Parathyroid adenoma (tissue), 2 donors: ENCODE data around the gene BAZ2B.
"Not testable (repeated sequence)": the region's sequence is repeated elsewhere in the genome, so short reads cannot be mapped to it uniquely, and the experiment has no call there.

Experiments
- H2AFZ ChIP-seq: fragments of 300-600 bp; sonication (generic); one replicate; pipeline ENCODE4 v1.7.0; 2017; ENCODE audit warnings: antibody characterized with exemption, mild to moderate bottlenecking
- H3K27ac ChIP-seq: fragments of 300-600 bp; sonication (generic); one replicate; pipeline ENCODE4 v1.7.0; 2017
- H3K27me3 ChIP-seq: fragments of 300-600 bp; sonication (generic); one replicate; pipeline ENCODE4 v1.7.0; 2017; ENCODE audit warnings: low read length; ENCODE audit not compliant: control insufficient read depth, insufficient read depth
- H3K36me3 ChIP-seq: fragments of 300-600 bp; sonication (generic); one replicate; pipeline ENCODE4 v1.7.0; 2017; ENCODE audit warnings: low read length; ENCODE audit not compliant: control insufficient read depth, insufficient read depth
- H3K4me1 ChIP-seq: fragments of 300-600 bp; sonication (generic); one replicate; pipeline ENCODE4 v1.7.0; 2017; ENCODE audit warnings: control low read depth
- H3K4me2 ChIP-seq: fragments of 300-600 bp; sonication (generic); one replicate; pipeline ENCODE4 v1.7.0; 2017; ENCODE audit warnings: low read length
- H3K4me3 ChIP-seq: fragments of 300-600 bp; sonication (generic); one replicate; pipeline ENCODE4 v1.7.0; 2017; ENCODE audit warnings: low read depth, low read length
- H3K79me2 ChIP-seq: fragments of 300-600 bp; sonication (generic); one replicate; pipeline ENCODE4 v1.7.0; 2017; ENCODE audit warnings: control low read depth
- H3K9ac ChIP-seq: fragments of 300-600 bp; sonication (generic); one replicate; pipeline ENCODE4 v1.7.0; 2017; ENCODE audit warnings: mild to moderate bottlenecking
- H3K9me3 ChIP-seq: fragments of 300-600 bp; sonication (generic); one replicate; pipeline ENCODE4 v1.7.0; 2017; ENCODE audit warnings: low read length; ENCODE audit not compliant: control insufficient read depth
- CTCF ChIP-seq: fragments of 300-600 bp; sonication (generic); IDR thresholded peaks from one replicate; pipeline ENCODE4 v1.7.0; 2017; ENCODE audit warnings: antibody characterized with exemption, mild to moderate bottlenecking
- donor health status: primary hyperparathyroidism.

BAZ2B gene

DNA sequence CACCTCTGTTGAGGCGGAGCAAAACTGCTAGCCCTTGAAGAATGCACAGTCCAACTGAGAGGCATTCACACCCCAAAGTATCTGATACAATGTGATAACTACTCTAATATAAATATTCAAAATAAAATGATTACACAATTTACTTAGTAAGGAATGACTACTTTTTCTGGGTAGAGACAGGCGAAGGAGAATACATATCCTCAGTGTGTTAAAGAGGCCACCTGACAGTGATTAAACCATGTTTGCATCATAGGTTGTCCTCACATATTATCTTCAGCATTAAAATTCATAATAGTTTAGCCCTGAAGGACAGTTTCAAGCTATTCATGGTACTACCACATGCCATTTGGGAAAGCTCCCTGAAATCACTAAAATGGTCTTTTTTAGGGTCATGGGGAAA, 16.9 kb upstream of the BAZ2B start:
- Histone ChIP-seq H3K9ac (no peak overlapping the region), H3K4me1 (no peaks in the 10 kb centered on the region), H3K27ac (no peak overlapping the region), H3K36me3 (no peaks in the 10 kb centered on the region), H3K27me3 (no peaks in the 10 kb centered on the region), H2AFZ (no peak overlapping the region), H3K79me2 (no peaks in the 10 kb centered on the region), H3K9me3 (no peaks in the 10 kb centered on the region), H3K4me3 (no peak overlapping the region), H3K4me2 (no peak overlapping the region)
- no peak for TF ChIP-seq CTCF

DNA sequence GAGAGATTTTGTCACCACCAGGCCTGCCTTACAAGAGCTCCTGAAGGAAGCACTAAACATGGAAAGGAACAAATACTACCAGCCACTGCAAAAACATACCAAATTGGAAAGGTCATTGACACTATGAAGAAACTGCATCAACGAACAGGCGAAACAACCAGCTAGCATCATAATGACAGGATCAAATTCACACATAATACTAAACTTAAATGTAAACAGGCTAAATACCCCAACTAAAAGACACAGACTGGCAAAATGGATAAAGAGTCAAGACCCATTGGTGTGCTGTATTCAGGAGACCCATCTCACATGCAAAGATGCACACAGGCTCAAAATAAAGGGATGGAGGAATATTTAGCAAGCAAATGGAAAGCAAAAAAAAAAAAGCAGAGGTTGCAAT, 9.3 kb upstream of the BAZ2B start:
- H3K27me3 ChIP-seq, H3K36me3 ChIP-seq, H3K9me3 ChIP-seq, H3K4me2 ChIP-seq, H3K79me2 ChIP-seq, H3K4me1 ChIP-seq, H3K4me3 ChIP-seq, H3K9ac ChIP-seq, H2AFZ ChIP-seq, H3K27ac ChIP-seq: not testable (repeated sequence)

GRCh38 chr2:159623436-159623835, 7.1 kb upstream of the BAZ2B start:
- Histone ChIP-seq H3K4me2 (no peak overlapping the region), H3K9ac (no peak overlapping the region), H3K9me3 (no peaks in the 10 kb centered on the region), H3K4me3 (no peak overlapping the region), H3K79me2 (no peaks in the 10 kb centered on the region), H3K27me3 (no peaks in the 10 kb centered on the region), H3K27ac (no peak overlapping the region), H3K36me3 (no peaks in the 10 kb centered on the region), H3K4me1 (peaks cover 3% of the 10 kb centered on the region), H2AFZ (no peak overlapping the region)
- TF ChIP-seq CTCF = no peak

DNA sequence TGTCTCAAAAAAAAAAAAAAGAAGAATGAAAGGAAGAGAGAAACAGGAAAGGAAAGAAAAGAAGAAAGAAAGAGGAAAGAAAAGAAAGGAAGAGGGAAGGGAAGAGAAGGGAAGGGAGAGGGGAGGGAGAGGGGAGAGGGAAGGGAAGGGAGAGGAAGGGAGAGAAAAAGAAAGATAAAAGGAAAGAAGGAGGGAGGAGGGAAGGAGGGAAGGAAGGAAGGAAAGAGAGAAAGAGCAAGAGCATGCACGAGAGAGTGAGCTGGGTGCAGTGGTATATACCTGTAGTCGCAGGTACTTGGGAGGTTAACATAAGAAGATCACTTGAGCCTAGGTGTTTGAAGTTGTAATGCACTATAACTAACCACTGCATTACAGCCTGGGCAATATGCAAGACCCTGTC, 6.6 kb upstream of the BAZ2B start:
- no peak for TF ChIP-seq CTCF
- Histone ChIP-seq H3K27ac (no peak overlapping the region), H3K9me3 (no peaks in the 10 kb centered on the region), H3K79me2 (no peaks in the 10 kb centered on the region), H3K4me1 (peaks cover 4% of the 10 kb centered on the region), H3K4me3 (no peak overlapping the region), H3K9ac (no peak overlapping the region), H3K27me3 (no peaks in the 10 kb centered on the region), H3K36me3 (no peaks in the 10 kb centered on the region), H3K4me2 (no peak overlapping the region), H2AFZ (no peak overlapping the region)

- Histone ChIP-seq H2AFZ (peak overlapping the region; percentile 16), H3K36me3 (no peaks in the 10 kb centered on the region), H3K4me2 (no peak overlapping the region), H3K27ac (no peak overlapping the region), H3K4me3 (no peak overlapping the region), H3K9ac (no peak overlapping the region), H3K9me3 (no peaks in the 10 kb centered on the region), H3K79me2 (no peaks in the 10 kb centered on the region), H3K4me1 (peaks cover 5% of the 10 kb centered on the region), H3K27me3 (no peaks in the 10 kb centered on the region)
- TF ChIP-seq CTCF = no peak
Measured at GRCh38 chr2:159620796-159621195, 4.4 kb upstream of the BAZ2B start.
